ENCODE measurements around the gene COBL.

Gene COBL

DNA sequence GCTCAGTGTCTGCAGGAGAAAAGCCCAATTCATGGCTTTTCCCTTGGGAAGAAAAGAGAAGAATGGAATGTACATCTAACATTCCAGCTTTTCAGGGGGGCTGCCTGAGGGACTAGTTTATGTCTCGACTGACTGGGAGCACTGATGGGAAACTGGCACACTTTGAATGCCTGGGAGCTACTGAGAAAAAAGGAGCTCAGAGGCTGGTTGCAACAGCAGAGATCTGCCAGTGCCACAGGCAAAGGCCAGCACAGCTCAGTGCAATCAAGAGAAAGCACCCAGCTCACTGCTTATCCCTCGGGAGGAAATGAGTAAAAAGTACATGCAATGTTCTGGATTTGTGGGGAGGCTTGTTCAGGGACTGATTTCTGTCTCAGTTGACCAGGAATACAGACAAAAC is 226.2 kb downstream of the COBL start:
- no peak for DNase-seq (ENCODE audit: low read depth)
- TF ChIP-seq CTCF (IDR thresholded peaks at IDR 0.05; ENCODE audit: control insufficient read depth, insufficient read depth, low read depth, low read length, missing control alignments), result no peak
- H3K4me3 ChIP-seq (ENCODE audit: control insufficient read depth, low read depth, low read length), result no peak overlapping the region

GRCh38 chr7:51085034-51085692 is 231.4 kb downstream of the COBL start:
- no peak overlapping the region for H3K4me3 ChIP-seq (ENCODE audit: control insufficient read depth, low read depth, low read length)
- no peak for TF ChIP-seq CTCF (IDR thresholded peaks at IDR 0.05; ENCODE audit: control insufficient read depth, insufficient read depth, low read depth, low read length, missing control alignments)
- DNase-seq (ENCODE audit: low read depth), result no peak

GRCh38 chr7:51084121-51084520 is 232.5 kb downstream of the COBL start:
- no peak for TF ChIP-seq CTCF (IDR thresholded peaks at IDR 0.05; ENCODE audit: control insufficient read depth, insufficient read depth, low read depth, low read length, missing control alignments)
- no peak for DNase-seq (ENCODE audit: low read depth)
- H3K4me3 ChIP-seq (ENCODE audit: control insufficient read depth, low read depth, low read length), result no peak overlapping the region

DNA sequence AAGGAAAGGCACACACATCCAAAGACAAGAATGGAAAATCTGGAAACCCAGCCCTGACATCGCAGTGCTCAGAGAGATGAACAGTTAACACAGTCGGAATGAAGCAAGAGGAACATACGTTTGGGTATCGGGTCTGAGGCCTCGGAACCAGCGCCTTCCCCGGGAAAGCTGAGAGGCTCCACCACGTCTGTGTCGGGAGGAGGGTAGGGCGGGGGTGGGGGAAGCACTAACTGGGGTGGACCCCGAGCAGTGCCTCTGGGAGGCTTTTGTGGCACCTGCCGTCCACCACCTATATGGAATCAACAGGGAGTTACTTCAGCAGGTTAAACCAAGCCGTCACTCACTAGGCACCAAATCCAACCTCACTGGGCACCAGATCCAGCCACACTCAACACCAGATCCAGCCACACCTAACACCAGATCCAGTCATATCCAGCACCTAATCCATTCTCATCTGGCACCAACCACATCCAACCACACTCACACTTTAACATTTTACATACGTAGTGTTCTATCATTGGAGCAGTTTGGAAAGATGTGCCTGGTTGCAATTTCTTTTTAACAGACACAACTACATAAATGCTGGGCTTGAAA is 233.6 kb downstream of the COBL start:
- no peak for TF ChIP-seq CTCF (IDR thresholded peaks at IDR 0.05; ENCODE audit: control insufficient read depth, insufficient read depth, low read depth, low read length, missing control alignments)
- no peak for DNase-seq (ENCODE audit: low read depth)
- H3K4me3 ChIP-seq (ENCODE audit: control insufficient read depth, low read depth, low read length), result no peak overlapping the region

DNA sequence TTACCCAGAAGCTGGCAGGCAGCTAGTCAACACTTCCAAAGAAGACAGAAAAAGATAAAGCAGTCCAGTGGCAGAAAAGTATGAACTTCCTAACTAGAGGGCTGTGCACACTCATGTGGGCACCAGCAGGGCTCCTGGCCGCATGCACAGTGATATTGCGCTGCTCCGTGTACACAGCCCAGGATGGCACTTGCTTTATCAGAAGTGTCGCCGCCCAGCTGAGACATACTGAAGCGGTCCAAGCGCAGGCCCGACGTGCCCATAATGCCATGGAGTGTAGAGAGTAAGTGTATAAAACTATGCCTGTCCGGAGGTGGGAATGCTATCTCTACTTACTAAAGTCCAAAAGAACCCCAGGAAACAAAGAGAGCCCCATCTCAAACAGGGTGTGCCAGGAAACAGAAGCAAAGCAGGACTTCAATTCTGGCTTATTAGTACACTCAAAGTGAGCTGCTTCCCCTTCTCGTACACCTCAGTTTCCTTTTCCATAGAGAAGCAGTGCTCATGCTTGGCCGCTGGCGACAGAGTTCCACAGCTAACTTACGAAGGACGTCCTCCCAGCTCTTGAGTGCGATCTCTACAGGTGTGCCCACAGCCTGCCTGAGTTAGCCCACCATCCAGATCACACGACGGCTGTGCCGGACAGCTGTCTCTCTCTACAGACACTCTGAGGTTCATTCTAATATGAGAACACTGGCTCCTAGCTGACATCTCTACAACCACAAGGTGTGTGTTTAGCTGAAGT is 234.3 kb downstream of the COBL start:
- TF ChIP-seq CTCF (IDR thresholded peaks at IDR 0.05; ENCODE audit: control insufficient read depth, insufficient read depth, low read depth, low read length, missing control alignments), result no peak
- H3K4me3 ChIP-seq (ENCODE audit: control insufficient read depth, low read depth, low read length), result no peak overlapping the region
- DNase-seq (ENCODE audit: low read depth), result no peak

- no peak for TF ChIP-seq CTCF (IDR thresholded peaks at IDR 0.05; ENCODE audit: control insufficient read depth, insufficient read depth, low read depth, low read length, missing control alignments)
- H3K4me3 ChIP-seq (ENCODE audit: control insufficient read depth, low read depth, low read length), result no peak overlapping the region
- DNase-seq (ENCODE audit: low read depth), result no peak
These were observed 235.2 kb downstream of the COBL start for GRCh38 chr7:51081270-51081890.
